GM18858 (cell line): ENCODE results near the gene ELMOD3.
"Not testable (repeated sequence)": the region's sequence is repeated elsewhere in the genome, so short reads cannot be mapped to it uniquely, and the experiment has no call there.

ENCODE experiments used
- ATAC-seq: cut with Tn5 transposase; IDR thresholded peaks from one replicate; pipeline ENCODE4 v1.9.1; 2021; ENCODE audit not compliant: unreplicated experiment

ELMOD3 gene

GRCh38 chr2:85439569-85439968, 85.0 kb downstream of the ELMOD3 start:
- ATAC-seq, result not testable (repeated sequence)

- ATAC-seq, result no peak
These were observed 85.4 kb downstream of the ELMOD3 start for GRCh38 chr2:85439986-85440385.

GRCh38 chr2:85440729-85441128, 86.2 kb downstream of the ELMOD3 start:
- ATAC-seq, result no peak
